Measurements from ENCODE around the gene MKRN3. TPM values are rescaled to one million over a fixed set of nuclear protein-coding genes. Genes with fewer than 3 reads are reported as not detected.

The MKRN3 gene
- total and polyA plus RNA-seq, 2 donors (not counting 3 experiments of a cell fraction or from before 2014, with no cell fraction given): 0.18 to 0.40 TPM

DNA sequence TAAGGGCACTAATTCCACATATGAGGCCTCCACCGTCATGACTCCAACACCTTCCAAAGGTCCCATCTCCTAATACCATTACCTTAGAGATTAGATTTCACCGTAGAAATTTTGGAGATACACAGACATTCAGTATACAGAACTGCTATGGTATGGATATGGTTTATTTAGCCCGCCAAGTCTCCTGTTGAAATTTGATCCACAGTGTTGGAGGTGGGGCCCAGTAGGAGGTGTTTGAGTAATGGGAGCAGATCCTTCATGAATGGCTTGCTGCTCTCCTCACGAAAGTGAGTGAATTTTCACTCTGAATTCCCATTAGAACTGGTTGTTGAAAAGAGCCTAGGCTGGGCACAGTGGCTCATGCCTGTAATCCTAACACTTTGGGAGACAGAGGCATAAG, 7.4 kb downstream of the MKRN3 start:
- dilution Hi-C loops (cut with MboI; ENCODE audit: extremely low pct_ligation_motif_present, low sequenced_read_pairs): no loop called here
- intact Hi-C loops (cut with micrococcal nuclease): no loop called here
- Histone ChIP-seq H3K9ac (replicated peaks; ENCODE audit: extremely low read depth, insufficient read depth, low read length) (no peak overlapping the region), H3K9me3 (replicated peaks; ENCODE audit: control insufficient read depth, insufficient read depth, low read length) (peaks cover 2% of the 10 kb centered on the region), H3K36me3 (ENCODE audit: control insufficient read depth in 2 of 2, extremely low read depth in 1 of 2, insufficient read depth in 2 of 2, low read length in 2 of 2) (no peaks in the 10 kb centered on the region), H3K9me1 (replicated peaks; ENCODE audit: control insufficient read depth, extremely low read depth, insufficient read depth, low read length) (no peaks in the 10 kb centered on the region), H3K4me1 (ENCODE audit: control insufficient read depth, extremely low read depth, insufficient read depth, low read length) (no peaks in the 10 kb centered on the region), H3K27ac (ENCODE audit: insufficient read depth, low read depth, low read length) (no peak overlapping the region), H3K4me2 (ENCODE audit: insufficient read depth, low read length) (no peak overlapping the region), H3K79me2 (ENCODE audit: control insufficient read depth, insufficient read depth, low read length) (no peaks in the 10 kb centered on the region), H3K4me3 (replicated peaks in 1 of 3; ENCODE audit: insufficient read depth in 1 of 3, low read depth in 1 of 3, low read length in 3 of 3) (no peak overlapping the region), H3K27me3 (ENCODE audit: control insufficient read depth in 2 of 2, insufficient read depth in 2 of 2, low read length in 2 of 2) (no peaks in the 10 kb centered on the region), H4K20me1 (replicated peaks; ENCODE audit: control insufficient read depth, extremely low read depth, insufficient read depth, low read length) (no peaks in the 10 kb centered on the region), H2AFZ (ENCODE audit: low read depth, low read length) (no peak overlapping the region)
- CTCF ChIA-PET: no interaction called here
- no peak for TF ChIP-seq CTCF (IDR thresholded peaks at IDR 0.05; ENCODE audit: extremely low read depth in 1 of 2, insufficient read depth in 1 of 2, low read depth in 1 of 2, low read length in 2 of 2)
- no peak for TF ChIP-seq JUN (IDR thresholded peaks at IDR 0.05; ENCODE audit: borderline replicate concordance, insufficient read depth, insufficient read length, low read depth)
- TF ChIP-seq, protein P1, sequence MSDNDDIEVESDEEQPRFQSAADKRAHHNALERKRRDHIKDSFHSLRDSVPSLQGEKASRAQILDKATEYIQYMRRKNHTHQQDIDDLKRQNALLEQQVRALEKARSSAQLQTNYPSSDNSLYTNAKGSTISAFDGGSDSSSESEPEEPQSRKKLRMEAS (IDR thresholded peaks at IDR 0.05; ENCODE audit: insufficient read depth, insufficient read length): no peak
- TF ChIP-seq FOS (IDR thresholded peaks at IDR 0.05; ENCODE audit: borderline replicate concordance, insufficient read depth, low read length): no peak
- TF ChIP-seq GATA2 (IDR thresholded peaks at IDR 0.05; ENCODE audit: insufficient read depth, insufficient read length, low read depth, low read length): no peak
- no peak for TF ChIP-seq EZH2 (IDR thresholded peaks at IDR 0.05; ENCODE audit: borderline replicate concordance, low read depth, low read length, severe bottlenecking)
- no peak for TF ChIP-seq POLR2AphosphoS5 (IDR thresholded peaks at IDR 0.05; ENCODE audit: insufficient read depth, low read depth, low read length)
- TF ChIP-seq MYC (IDR thresholded peaks at IDR 0.05; ENCODE audit: low read depth, low read length): no peak
- no peak for TF ChIP-seq POLR2A (IDR thresholded peaks at IDR 0.05; ENCODE audit: low read depth, low read length)
- POLR2A ChIA-PET: no interaction called here
- FAIRE-seq (no peak), DNase-seq (ENCODE audit: low read depth, low spot score) (no peak)
- BruUV-seq (replicated peaks): no TSS peak

Data from endothelial cell of umbilical vein (primary cell).